Measurements from ENCODE around the gene HK1. TPM values are rescaled to one million over a fixed set of nuclear protein-coding genes. Genes with fewer than 3 reads are reported as not detected.

Gene HK1
- total RNA-seq, 1 experiment from 2014 or later = 98.8 TPM

GRCh38 chr10:69403066-69403465 is 124.8 kb downstream of the HK1 start:
- Mint-ChIP-seq H3K27ac (peak overlapping the region in 1 of 3 experiments; percentile 55; a peak in 2 of 7 replicates), H3K36me3 (ENCODE audit: insufficient read depth in 1 of 3, low read depth in 3 of 3) (peaks cover 26 to 40% (median 39%) of the 10 kb centered on the region in 3 experiments), H3K4me1 (peaks cover 26 to 31% of the 10 kb centered on the region in 2 experiments), H3K4me3 (no peak overlapping the region), H3K27me3 (ENCODE audit: low read depth) (peaks cover 5% of the 10 kb centered on the region), H3K9me3 (no peaks in the 10 kb centered on the region)
- no peak overlapping the region for H4K91ac ChIP-seq (ENCODE audit: insufficient read length, low read depth, low read length)
- H4K8ac ChIP-seq (replicated peaks; ENCODE audit: insufficient read length, low read depth, low read length) = no peak overlapping the region
- no peaks in the 10 kb centered on the region for H3K79me1 ChIP-seq (ENCODE audit: insufficient read depth, low read depth, low read length, poor library complexity, severe bottlenecking)
- no peaks in the 10 kb centered on the region; the same call in 1 of the 2 replicates for H3K4me1 ChIP-seq (ENCODE audit: insufficient read depth, low read length)
- no peak overlapping the region for H3K14ac ChIP-seq (ENCODE audit: insufficient read depth, low read length)
- H3K27ac ChIP-seq (ENCODE audit: insufficient read length, low read depth, low read length) = no peak overlapping the region
- TF ChIP-seq CTCF (conservative IDR thresholded peaks at IDR 0.05) = no peak
- H3K4me2 ChIP-seq (ENCODE audit: insufficient read depth, insufficient read length, low read length) = no peak overlapping the region
- DNase-seq = no peak
- no peak overlapping the region for H2BK120ac ChIP-seq (ENCODE audit: low read depth, low read length, poor library complexity, severe bottlenecking)
- no peak overlapping the region for H2AFZ ChIP-seq (ENCODE audit: low read length)
- no peaks in the 10 kb centered on the region for H4K20me1 ChIP-seq (ENCODE audit: control insufficient read depth, insufficient read depth, insufficient read length)
- H3T11ph ChIP-seq (ENCODE audit: low read length) = no peak overlapping the region
- H4K5ac ChIP-seq (ENCODE audit: insufficient read length, low read depth, low read length) = no peak overlapping the region
- no peaks in the 10 kb centered on the region for H3K27me3 ChIP-seq (ENCODE audit: insufficient read depth, low read length)
- no peaks in the 10 kb centered on the region for H3K23me2 ChIP-seq (ENCODE audit: insufficient read length, low read depth, low read length, poor library complexity, severe bottlenecking)
- H2BK20ac ChIP-seq (ENCODE audit: low read depth, low read length, poor library complexity, severe bottlenecking) = no peak overlapping the region
- H3K79me2 ChIP-seq (ENCODE audit: insufficient read depth, low read length) = no peaks in the 10 kb centered on the region
- H3K56ac ChIP-seq (ENCODE audit: insufficient read length, low read depth, low read length) = no peak overlapping the region
- no peak overlapping the region for H3K23ac ChIP-seq (ENCODE audit: insufficient read length, low read depth, low read length)
- no peak overlapping the region for H3K4ac ChIP-seq (ENCODE audit: low read depth, low read length)
- H2AK5ac ChIP-seq (ENCODE audit: insufficient read length, low read length) = no peak overlapping the region
- H2BK12ac ChIP-seq (ENCODE audit: insufficient read length, low read depth, low read length) = no peak overlapping the region
- WGBS (ENCODE audit: extremely low coverage, insufficient read length, low lambda C conversion rate) = no CpG with 5 or more reads among the region's 1 CpG
- no peak overlapping the region for H2BK5ac ChIP-seq (ENCODE audit: insufficient read length, low read length)
- H3K9ac ChIP-seq (ENCODE audit: extremely low read depth, insufficient read length, low read length) = no peak overlapping the region
- H3K18ac ChIP-seq (ENCODE audit: insufficient read length, low read depth, low read length) = no peak overlapping the region
- H2BK15ac ChIP-seq (ENCODE audit: low read depth, low read length) = no peak overlapping the region
- no peaks in the 10 kb centered on the region for H3K9me3 ChIP-seq (ENCODE audit: control insufficient read depth, low read depth, low read length)

All from H9 (cell line).